Measurements from ENCODE around the gene NEDD9.

Gene NEDD9

GRCh38 chr6:11233673-11234573, 1.5 kb upstream of the NEDD9 start:
- no peak for DNase-seq

- DNase-seq = no peak
Measured at GRCh38 chr6:11232770-11233626, 530 bp upstream of the NEDD9 start.

GRCh38 chr6:11231564-11232192, 790 bp downstream of the NEDD9 start:
- DNase-seq = no peak

GRCh38 chr6:11231108-11231463, 1.4 kb downstream of the NEDD9 start:
- DNase-seq = no peak

GRCh38 chr6:11230158-11231107, 2.0 kb downstream of the NEDD9 start:
- DNase-seq = no peak

- DNase-seq = no peak
Measured at GRCh38 chr6:11229655-11230046, 2.8 kb downstream of the NEDD9 start.

- DNase-seq = no peak
Measured at GRCh38 chr6:11228935-11229654, 3.4 kb downstream of the NEDD9 start.

GRCh38 chr6:11227698-11228097, 4.8 kb downstream of the NEDD9 start:
- no peak for DNase-seq

GRCh38 chr6:11226005-11226404, 6.5 kb downstream of the NEDD9 start:
- DNase-seq = no peak

- no peak for DNase-seq
Measured at GRCh38 chr6:11224966-11225463, 7.5 kb downstream of the NEDD9 start.

- DNase-seq = peak; percentile 28
Measured at GRCh38 chr6:11224252-11224965, 8.1 kb downstream of the NEDD9 start.

GRCh38 chr6:11223286-11223864, 9.1 kb downstream of the NEDD9 start:
- no peak for DNase-seq

- DNase-seq = no peak
Measured at GRCh38 chr6:11222385-11223277, 9.8 kb downstream of the NEDD9 start.

- no peak for DNase-seq
Measured at GRCh38 chr6:11221623-11222384, 10.7 kb downstream of the NEDD9 start.

- DNase-seq = no peak
Measured at GRCh38 chr6:11219400-11219834, 13.1 kb downstream of the NEDD9 start.

- DNase-seq = no peak
Measured at GRCh38 chr6:11218538-11219399, 13.7 kb downstream of the NEDD9 start.

- no peak for DNase-seq
Measured at GRCh38 chr6:11218102-11218442, 14.4 kb downstream of the NEDD9 start.

Measured in activated CD8-positive, alpha-beta memory T cell treated with anti-CD3 and anti-CD28 coated beads, Interleukin-2, amount 50 U/mL, for 4 hours (primary cell).